SK-N-SH treated with all-trans-retinoic acid at 6 μM for 48 hours (cell line): Measurements from ENCODE around the gene TMEM43.
A peak's percentile ranks its signal among the peaks of the same experiment; 100 is the strongest.

Experiments used
- ATAC-seq: fragments of 200-7000 bp; cut with Tn5 transposase; 3 replicates; pipeline ENCODE4 v1.9.1; 2020; ENCODE audit warnings: mild to moderate bottlenecking, moderate library complexity
- ARNTL ChIP-seq: fragments of 450-650 bp; formaldehyde crosslinking; IDR thresholded peaks from 2 replicates; pipeline ENCODE4 v1.5.0; 2020; ENCODE audit warnings: low read depth, mild to moderate bottlenecking, moderate library complexity, borderline replicate concordance
- CSDC2 ChIP-seq: fragments of 250-450 bp; sonication (Bioruptor Pico); IDR thresholded peaks from 2 replicates; pipeline ENCODE4 v1.5.0; 2020; ENCODE audit warnings: mild to moderate bottlenecking, moderate library complexity
- CSRNP3 ChIP-seq: fragments of 250-450 bp; sonication (Bioruptor Pico); IDR thresholded peaks from 2 replicates; pipeline ENCODE4 v1.5.1; 2021; ENCODE audit warnings: mild to moderate bottlenecking, moderate library complexity
- ESRRG ChIP-seq: fragments of 250-450 bp; sonication (Bioruptor Pico); IDR thresholded peaks from 2 replicates; pipeline ENCODE4 v1.6.1; 2021; ENCODE audit warnings: mild to moderate bottlenecking
- GLIS3 ChIP-seq: fragments of 250-450 bp; sonication (Bioruptor Pico); IDR thresholded peaks from 2 replicates; pipeline ENCODE4 v1.5.0; 2020; ENCODE audit warnings: mild to moderate bottlenecking, moderate library complexity
- ISL1 ChIP-seq: fragments of 250-450 bp; sonication (Bioruptor Pico); IDR thresholded peaks from 2 replicates; pipeline ENCODE4 v2.1.2; 2022; ENCODE audit warnings: mild to moderate bottlenecking, moderate library complexity
- PATZ1 ChIP-seq: fragments of 250-450 bp; sonication (Bioruptor Pico); IDR thresholded peaks from 2 replicates; pipeline ENCODE4 v1.8.0; 2020; ENCODE audit warnings: mild to moderate bottlenecking, moderate library complexity, borderline replicate concordance
- POU6F1 ChIP-seq: fragments of 250-450 bp; sonication (Bioruptor Pico); IDR thresholded peaks from 2 replicates; pipeline ENCODE4 v1.8.0; 2021; ENCODE audit warnings: low read depth, mild to moderate bottlenecking, moderate library complexity, borderline replicate concordance
- RARB ChIP-seq: fragments of 250-450 bp; sonication (Bioruptor Pico); IDR thresholded peaks from 2 replicates; pipeline ENCODE4 v1.8.0; 2021; ENCODE audit warnings: mild to moderate bottlenecking, moderate library complexity
- SNAI2 ChIP-seq: fragments of 250-450 bp; sonication (Bioruptor Pico); IDR thresholded peaks from 2 replicates; pipeline ENCODE4 v1.5.0; 2020; ENCODE audit warnings: mild to moderate bottlenecking, moderate library complexity
- TCF4 ChIP-seq: fragments of 250-450 bp; sonication (Bioruptor Pico); IDR thresholded peaks from 2 replicates; pipeline ENCODE4 v1.8.0; 2021; ENCODE audit warnings: mild to moderate bottlenecking, moderate library complexity, borderline replicate concordance
- ZC3H10 ChIP-seq: fragments of 250-450 bp; sonication (Bioruptor Pico); IDR thresholded peaks from 2 replicates; pipeline ENCODE4 v1.5.1; 2021; ENCODE audit warnings: mild to moderate bottlenecking, moderate library complexity
- ZFP3 ChIP-seq: fragments of 250-450 bp; sonication (Bioruptor Pico); IDR thresholded peaks from 2 replicates; pipeline ENCODE4 v1.5.0; 2020; ENCODE audit warnings: mild to moderate bottlenecking, moderate library complexity
- ZFP30 ChIP-seq: fragments of 450-650 bp; formaldehyde crosslinking; IDR thresholded peaks from 2 replicates; pipeline ENCODE4 v1.5.0; 2022; ENCODE audit warnings: mild to moderate bottlenecking, moderate library complexity
- ZNF565 ChIP-seq: fragments of 450-650 bp; formaldehyde crosslinking; conservative IDR thresholded peaks from 2 replicates; pipeline ENCODE4 v1.5.0; 2020; ENCODE audit warnings: low read depth, mild to moderate bottlenecking, moderate library complexity
- ZNF70 ChIP-seq: fragments of 450-650 bp; formaldehyde crosslinking; IDR thresholded peaks from 2 replicates; pipeline ENCODE4 v1.5.0; 2020; ENCODE audit warnings: mild to moderate bottlenecking, moderate library complexity
- ZNF8 ChIP-seq: fragments of 450-650 bp; formaldehyde crosslinking; IDR thresholded peaks from 2 replicates; pipeline ENCODE4 v1.5.0; 2020; ENCODE audit warnings: mild to moderate bottlenecking, moderate library complexity
- TF ChIP-seq, protein P1 (sequence below): fragments of 250-450 bp; sonication (Bioruptor Pico); IDR thresholded peaks from 2 replicates; pipeline ENCODE4 v1.5.1; 2020; ENCODE audit warnings: low read depth, mild to moderate bottlenecking, moderate library complexity
- TF ChIP-seq, protein P2 (sequence below): fragments of 250-450 bp; sonication (Bioruptor Pico); IDR thresholded peaks from 2 replicates; pipeline ENCODE4 v1.5.0; 2020; ENCODE audit warnings: mild to moderate bottlenecking, moderate library complexity

TMEM43 gene

GRCh38 chr3:14126017-14126886, 1.4 kb downstream of the TMEM43 start:
- no peak for ATAC-seq
- no peak for TF ChIP-seq GLIS3 (CRISPR knock-in tag)

DNA sequence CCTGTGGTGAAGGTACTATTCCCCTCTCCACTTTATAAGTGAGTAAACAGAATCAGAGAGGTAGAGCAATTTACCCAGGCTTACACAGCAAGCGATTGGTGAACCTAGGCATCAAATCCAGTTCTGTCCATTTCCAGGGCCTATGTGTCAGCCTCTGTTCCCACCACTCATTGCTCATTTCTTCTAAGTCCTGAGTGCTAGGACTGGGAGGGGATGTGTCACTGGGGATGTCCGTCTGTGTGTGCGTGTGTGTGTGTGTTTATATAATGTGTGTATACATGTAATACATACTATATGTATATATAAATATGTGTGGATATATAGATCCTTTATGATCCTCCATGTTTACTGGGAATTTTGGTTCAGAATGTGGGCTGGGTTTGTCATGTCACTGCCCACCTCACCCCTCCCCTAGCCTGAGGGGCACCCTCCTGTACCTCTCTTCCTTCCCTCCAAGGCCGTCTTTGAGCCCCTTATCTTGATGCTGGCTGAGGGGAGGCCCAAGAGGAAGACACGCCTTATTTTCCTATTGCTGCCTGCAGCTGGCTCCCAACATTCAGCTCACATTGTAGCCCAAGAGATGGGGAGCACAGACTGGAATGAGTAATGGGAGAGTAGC, 2.1 kb downstream of the TMEM43 start:
- ATAC-seq, result no peak
- TF ChIP-seq, protein P1, sequence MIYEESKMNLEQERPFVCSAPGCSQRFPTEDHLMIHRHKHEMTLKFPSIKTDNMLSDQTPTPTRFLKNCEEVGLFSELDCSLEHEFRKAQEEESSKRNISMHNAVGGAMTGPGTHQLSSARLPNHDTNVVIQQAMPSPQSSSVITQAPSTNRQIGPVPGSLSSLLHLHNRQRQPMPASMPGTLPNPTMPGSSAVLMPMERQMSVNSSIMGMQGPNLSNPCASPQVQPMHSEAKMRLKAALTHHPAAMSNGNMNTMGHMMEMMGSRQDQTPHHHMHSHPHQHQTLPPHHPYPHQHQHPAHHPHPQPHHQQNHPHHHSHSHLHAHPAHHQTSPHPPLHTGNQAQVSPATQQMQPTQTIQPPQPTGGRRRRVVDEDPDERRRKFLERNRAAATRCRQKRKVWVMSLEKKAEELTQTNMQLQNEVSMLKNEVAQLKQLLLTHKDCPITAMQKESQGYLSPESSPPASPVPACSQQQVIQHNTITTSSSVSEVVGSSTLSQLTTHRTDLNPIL (CRISPR knock-in tag), result no peak
- TF ChIP-seq TCF4 (CRISPR knock-in tag), result no peak
- TF ChIP-seq ZFP30 (CRISPR knock-in tag), result no peak
- no peak for TF ChIP-seq RARB
- no peak for TF ChIP-seq GLIS3 (CRISPR knock-in tag)
- no peak for TF ChIP-seq POU6F1 (CRISPR knock-in tag)
- TF ChIP-seq ARNTL (CRISPR knock-in tag), result no peak
- TF ChIP-seq, protein P2, sequence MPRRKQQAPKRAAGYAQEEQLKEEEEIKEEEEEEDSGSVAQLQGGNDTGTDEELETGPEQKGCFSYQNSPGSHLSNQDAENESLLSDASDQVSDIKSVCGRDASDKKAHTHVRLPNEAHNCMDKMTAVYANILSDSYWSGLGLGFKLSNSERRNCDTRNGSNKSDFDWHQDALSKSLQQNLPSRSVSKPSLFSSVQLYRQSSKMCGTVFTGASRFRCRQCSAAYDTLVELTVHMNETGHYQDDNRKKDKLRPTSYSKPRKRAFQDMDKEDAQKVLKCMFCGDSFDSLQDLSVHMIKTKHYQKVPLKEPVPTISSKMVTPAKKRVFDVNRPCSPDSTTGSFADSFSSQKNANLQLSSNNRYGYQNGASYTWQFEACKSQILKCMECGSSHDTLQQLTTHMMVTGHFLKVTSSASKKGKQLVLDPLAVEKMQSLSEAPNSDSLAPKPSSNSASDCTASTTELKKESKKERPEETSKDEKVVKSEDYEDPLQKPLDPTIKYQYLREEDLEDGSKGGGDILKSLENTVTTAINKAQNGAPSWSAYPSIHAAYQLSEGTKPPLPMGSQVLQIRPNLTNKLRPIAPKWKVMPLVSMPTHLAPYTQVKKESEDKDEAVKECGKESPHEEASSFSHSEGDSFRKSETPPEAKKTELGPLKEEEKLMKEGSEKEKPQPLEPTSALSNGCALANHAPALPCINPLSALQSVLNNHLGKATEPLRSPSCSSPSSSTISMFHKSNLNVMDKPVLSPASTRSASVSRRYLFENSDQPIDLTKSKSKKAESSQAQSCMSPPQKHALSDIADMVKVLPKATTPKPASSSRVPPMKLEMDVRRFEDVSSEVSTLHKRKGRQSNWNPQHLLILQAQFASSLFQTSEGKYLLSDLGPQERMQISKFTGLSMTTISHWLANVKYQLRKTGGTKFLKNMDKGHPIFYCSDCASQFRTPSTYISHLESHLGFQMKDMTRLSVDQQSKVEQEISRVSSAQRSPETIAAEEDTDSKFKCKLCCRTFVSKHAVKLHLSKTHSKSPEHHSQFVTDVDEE, result no peak
- no peak for TF ChIP-seq ZNF565 (CRISPR knock-in tag)
- no peak for TF ChIP-seq ZFP3 (CRISPR knock-in tag)
- TF ChIP-seq ESRRG (CRISPR knock-in tag), result no peak

DNA sequence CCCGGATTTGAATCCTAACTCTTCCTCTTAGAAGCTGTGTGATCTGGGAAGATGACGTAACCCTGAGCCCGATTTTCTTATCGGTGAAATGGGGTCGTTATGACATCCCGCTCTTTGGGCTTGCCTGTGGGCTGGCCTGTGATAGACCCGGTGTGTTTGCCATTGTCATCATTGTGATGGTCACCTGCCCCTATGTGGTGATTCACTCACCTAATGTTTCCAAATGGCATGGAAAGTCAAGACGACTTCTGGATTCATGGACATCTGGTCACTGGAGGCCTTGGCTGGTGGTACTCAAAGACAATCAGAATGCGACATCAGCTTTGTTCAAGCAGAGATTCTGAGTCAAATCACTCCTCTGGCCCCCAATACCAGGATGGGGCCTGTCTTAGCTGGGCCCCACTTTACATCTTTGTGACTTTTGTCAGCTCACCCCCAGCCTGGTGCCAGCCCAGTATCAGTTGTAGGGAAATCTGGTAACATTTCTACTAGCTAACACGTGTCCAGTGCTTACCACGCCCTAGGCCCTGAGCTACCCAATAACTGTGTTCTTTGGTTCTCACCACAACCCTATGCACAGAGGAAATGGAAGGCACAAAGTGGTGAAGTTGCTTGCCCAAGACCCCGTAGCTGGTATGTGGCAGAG, 2.8 kb downstream of the TMEM43 start:
- no peak for TF ChIP-seq ZNF70
- ATAC-seq, result no peak

DNA sequence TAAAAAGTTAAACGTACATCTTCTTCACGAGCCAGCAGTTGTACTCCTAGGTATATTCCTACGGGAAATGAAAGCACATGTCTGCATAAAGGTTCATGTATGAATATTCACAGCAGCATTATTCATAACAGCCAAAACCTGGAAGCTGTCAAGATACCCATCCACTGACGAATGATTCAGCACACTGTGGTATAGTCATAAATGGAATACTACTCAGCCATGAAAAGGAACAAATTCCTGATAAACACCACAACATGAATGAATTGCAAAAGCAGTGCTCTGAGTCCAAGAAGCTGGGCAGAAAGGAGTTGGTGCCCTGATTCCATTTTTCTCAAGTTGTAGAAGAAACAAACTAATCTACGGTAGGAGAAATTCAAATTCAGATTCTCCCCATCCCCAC, 3.9 kb downstream of the TMEM43 start:
- ATAC-seq, result no peak
- TF ChIP-seq RARB (no peak), ZNF8 (CRISPR knock-in tag) (peak; percentile 94)

GRCh38 chr3:14129296-14129695, 4.4 kb downstream of the TMEM43 start:
- ATAC-seq, result no peak
- TF ChIP-seq SNAI2 (CRISPR knock-in tag) (no peak), ZNF8 (CRISPR knock-in tag) (no peak), ZFP3 (CRISPR knock-in tag) (no peak), ISL1 (CRISPR knock-in tag) (no peak), ZNF565 (CRISPR knock-in tag) (no peak)

- ATAC-seq, result no peak
- TF ChIP-seq SNAI2 (CRISPR knock-in tag) (no peak), CSRNP3 (no peak), ZC3H10 (CRISPR knock-in tag) (no peak), ARNTL (CRISPR knock-in tag) (no peak), CSDC2 (no peak), ZNF565 (CRISPR knock-in tag) (no peak), PATZ1 (no peak), TCF4 (CRISPR knock-in tag) (no peak), ZFP30 (CRISPR knock-in tag) (no peak)
These were observed 5.4 kb downstream of the TMEM43 start for GRCh38 chr3:14130230-14130629.
